Stimulated activated CD4-positive, alpha-beta T cell treated with anti-CD3 and anti-CD28 coated beads, Interleukin-4, amount 100 ng/mL, for 4 hours (primary cell): ENCODE measurements around the gene COL18A1.
"Not testable (repeated sequence)": the region's sequence is repeated elsewhere in the genome, so short reads cannot be mapped to it uniquely, and the experiment has no call there.

Source experiments
- DNase-seq, 2 experiments: peaks; one replicate each; pipeline ENCODE4 v3.0.0-alpha.2; 2020

The COL18A1 gene

GRCh38 chr21:45525153-45525909 lies 120.4 kb downstream of the COL18A1 start:
- no peak for DNase-seq

- DNase-seq = no peak
These were observed 120.9 kb downstream of the COL18A1 start for GRCh38 chr21:45525910-45526306.

- DNase-seq = not testable (repeated sequence)
These were observed 122.4 kb downstream of the COL18A1 start for GRCh38 chr21:45527151-45527999.

- no peak for DNase-seq
These were observed 123.2 kb downstream of the COL18A1 start for GRCh38 chr21:45528028-45528705.

GRCh38 chr21:45528981-45529784 lies 124.2 kb downstream of the COL18A1 start:
- no peak for DNase-seq

- no peak for DNase-seq
These were observed 124.9 kb downstream of the COL18A1 start for GRCh38 chr21:45529785-45530422.

- DNase-seq = no peak
These were observed 125.6 kb downstream of the COL18A1 start for GRCh38 chr21:45530423-45531113.

GRCh38 chr21:45531114-45531392 lies 126.1 kb downstream of the COL18A1 start:
- not testable (repeated sequence) for DNase-seq

- no peak for DNase-seq
These were observed 126.6 kb downstream of the COL18A1 start for GRCh38 chr21:45531393-45532215.

GRCh38 chr21:45532826-45533360 lies 127.9 kb downstream of the COL18A1 start:
- no peak for DNase-seq

- DNase-seq = no peak
These were observed 128.4 kb downstream of the COL18A1 start for GRCh38 chr21:45533361-45533845.

GRCh38 chr21:45533846-45534635 lies 129.1 kb downstream of the COL18A1 start:
- DNase-seq = no peak

GRCh38 chr21:45534636-45535331 lies 129.8 kb downstream of the COL18A1 start:
- DNase-seq = no peak

- no peak for DNase-seq
These were observed 130.5 kb downstream of the COL18A1 start for GRCh38 chr21:45535341-45536081.

GRCh38 chr21:45536301-45537081 lies 131.5 kb downstream of the COL18A1 start:
- DNase-seq = no peak

GRCh38 chr21:45537111-45537745 lies 132.3 kb downstream of the COL18A1 start:
- DNase-seq = no peak
